Transverse colon (tissue), 4 donors: ENCODE measurements around the gene WDR77. TPM values are rescaled to one million over a fixed set of nuclear protein-coding genes. Genes with fewer than 3 reads are reported as not detected.
A peak's percentile ranks its signal among the peaks of the same experiment; 100 is the strongest.

Experiments
- DNase-seq: peaks from one replicate; pipeline ENCODE4 v3.0.0-alpha.2; 2019
- H3K27ac ChIP-seq, 4 donors: fragments of 200-600 bp; sonication (generic); 2 replicates each; pipeline ENCODE4 v1.5.1; 2016 to 2018; ENCODE audit warnings: inconsistent platforms in 4 of 4
- H3K27me3 ChIP-seq: fragments of 200-600 bp; sonication (generic); 2 replicates; pipeline ENCODE4 v1.5.1; 2017; ENCODE audit warnings: inconsistent platforms
- H3K36me3 ChIP-seq, 4 donors: fragments of 200-600 bp; sonication (generic); 2 replicates each; pipeline ENCODE4 v1.5.1; 2017 to 2019; ENCODE audit warnings: inconsistent platforms in 4 of 4
- H3K4me1 ChIP-seq, 4 donors: fragments of 200-600 bp; sonication (generic); 2 replicates each; pipeline ENCODE4 v1.5.1; 2017 to 2020; ENCODE audit warnings: inconsistent platforms in 4 of 4
- H3K4me3 ChIP-seq, 4 donors: fragments of 200-600 bp; sonication (generic); 1 replicate in 1 of 4; 2 replicates in 3 of 4; pipeline versions ENCODE4 v1.5.1 to v1.6.1; 2017 to 2019; ENCODE audit warnings: inconsistent platforms in 4 of 4
- H3K9me3 ChIP-seq, 2 donors: fragments of 200-600 bp; sonication (generic); 2 replicates each; pipeline ENCODE4 v1.5.1; 2017 to 2019; ENCODE audit warnings: inconsistent platforms in 2 of 2
- CTCF ChIP-seq, 5 experiments: fragments of 200-600 bp in 3 of 5; fragments of 450-650 bp in 2 of 5; sonication (generic) in 3 of 5; IDR thresholded peaks; 1 replicate in 2 of 5; 2 replicates in 3 of 5; pipeline ENCODE4 v1.5.1; 2016 to 2017; ENCODE audit warnings: antibody characterized with exemption in 5 of 5, inconsistent platforms in 3 of 5, mild to moderate bottlenecking in 2 of 5, moderate library complexity in 1 of 5
- EP300 ChIP-seq: sonication (generic); formaldehyde crosslinking; IDR thresholded peaks from one replicate; pipeline ENCODE4 v1.6.1; 2017; ENCODE audit warnings: antibody characterized with exemption, low read depth
- POLR2A ChIP-seq: fragments of 450-650 bp; IDR thresholded peaks from one replicate; pipeline ENCODE4 v1.6.1; 2016; ENCODE audit warnings: antibody characterized with exemption, mild to moderate bottlenecking, moderate library complexity
- POLR2AphosphoS5 ChIP-seq, 3 donors: sonication (generic); formaldehyde crosslinking; IDR thresholded peaks; one replicate each; pipeline ENCODE4 v1.6.1; 2016; ENCODE audit warnings: antibody characterized with exemption in 3 of 3
- WGBS, 2 donors: methylation state at CpG; one replicate each; pipeline ENCODE4 v1.1.5; 2018; ENCODE audit warnings: low coverage in 1 of 2; 5-methylcytosine and 5-hydroxymethylcytosine counted together
- in situ Hi-C, 4 donors: fragments of 200-750 bp; cut with MboI; loops; one replicate each; pipeline versions ENCODE4 v1.15.0 to v1.15.1; 2017; ENCODE audit warnings: low sequenced_read_pairs in 3 of 4, low pct_ligation_motif_present in 1 of 4, low pct_unique_long_range_greater_than_20kb in 1 of 4
- intact Hi-C: fragments of 100-400 bp; cut with DNase I; formaldehyde crosslinking; loops from one replicate; pipeline ENCODE4 v1.15.1; 2023; ENCODE audit warnings: low total_unique reads
- total RNA-seq, 4 donors: library from RNA; depleted of rRNA; stranded (reverse); fragments of >200 nt; gene quantifications; one replicate each; pipeline ENCODE4 v1.1.0, GENCODE V29; 2016

Gene WDR77
- total RNA-seq, 4 donors from 2014 or later: 10.7 to 46.0 (median 21.8) TPM

GRCh38 chr1:111446967-111447892 is 1.8 kb downstream of the WDR77 start:
- H3K4me3 ChIP-seq: peak overlapping the region in 1 of 4 donors; percentile 97
- peaks cover 0 to 26% (median 10%) of the 10 kb centered on the region in 4 donors for H3K36me3 ChIP-seq
- H3K27me3 ChIP-seq: no peaks in the 10 kb centered on the region
- intact Hi-C loops (no loop called here), in situ Hi-C loops (no loop called here)
- no peaks in the 10 kb centered on the region for H3K9me3 ChIP-seq
- peak overlapping the region; percentile 62 to 94 (median 89) for H3K27ac ChIP-seq
- H3K4me1 ChIP-seq: peaks cover 18 to 50% (median 46%) of the 10 kb centered on the region in 4 donors
- no peak for DNase-seq
- TF ChIP-seq POLR2AphosphoS5 (IDR thresholded peaks at IDR 0.05) (no peak), CTCF (IDR thresholded peaks at IDR 0.05) (no peak), EP300 (no peak), POLR2A (no peak)
- 38 to 44% methylated on average over 4 of the region's 4 CpGs for WGBS, 2 donors

- in situ Hi-C loops: no loop called here
- 42 to 77% methylated on average over 4 of the region's 4 CpGs for WGBS, 2 donors
- Histone ChIP-seq H3K36me3 (peaks cover 0 to 31% (median 11%) of the 10 kb centered on the region in 4 donors), H3K9me3 (no peaks in the 10 kb centered on the region), H3K4me1 (peaks cover 13 to 43% (median 40%) of the 10 kb centered on the region in 4 donors), H3K4me3 (no peak overlapping the region), H3K27me3 (no peaks in the 10 kb centered on the region), H3K27ac (peak overlapping the region; percentile 62 to 94 (median 89))
- intact Hi-C loops: no loop called here
- DNase-seq: no peak
- TF ChIP-seq EP300: no peak
- no peak for TF ChIP-seq POLR2A
- TF ChIP-seq POLR2AphosphoS5 (IDR thresholded peaks at IDR 0.05): no peak
- no peak for TF ChIP-seq CTCF (IDR thresholded peaks at IDR 0.05)
Observed at GRCh38 chr1:111446546-111446945, 2.5 kb downstream of the WDR77 start.

- Histone ChIP-seq H3K4me3 (no peak overlapping the region), H3K4me1 (peaks cover 5 to 26% (median 21%) of the 10 kb centered on the region in 4 donors), H3K9me3 (no peaks in the 10 kb centered on the region), H3K27me3 (no peaks in the 10 kb centered on the region), H3K36me3 (peaks cover 0 to 46% (median 20%) of the 10 kb centered on the region in 4 donors), H3K27ac (no peak overlapping the region)
- DNase-seq: no peak
- TF ChIP-seq EP300 (no peak), POLR2AphosphoS5 (IDR thresholded peaks at IDR 0.05) (no peak), POLR2A (no peak), CTCF (IDR thresholded peaks at IDR 0.05) (no peak)
- WGBS, 2 donors: 70 to 72% methylated on average over 2 to 3 of the region's 3 CpGs
- in situ Hi-C loops: no loop called here
- intact Hi-C loops: no loop called here
Observed at GRCh38 chr1:111444031-111444430, 5.0 kb downstream of the WDR77 start.

DNA sequence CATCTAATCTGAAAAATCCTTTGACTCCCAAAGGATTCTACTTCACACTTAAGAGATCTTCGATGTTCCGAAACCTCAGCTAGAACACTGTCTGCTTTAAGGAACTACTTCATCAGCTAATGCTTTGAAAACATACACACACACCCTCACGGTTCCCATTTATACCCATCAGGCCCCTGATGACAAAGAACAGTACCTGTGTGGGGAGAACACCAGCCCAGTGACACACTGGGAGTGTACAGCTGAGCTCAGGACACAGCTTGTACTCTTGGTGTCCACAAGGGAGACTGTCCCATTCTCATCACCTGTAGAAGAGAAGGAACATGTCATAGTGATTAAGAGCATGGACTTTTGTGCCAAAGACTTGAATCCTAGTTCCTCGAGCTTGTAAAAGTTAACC is 6.6 kb downstream of the WDR77 start:
- Histone ChIP-seq H3K4me1 (peaks cover 0 to 16% (median 12%) of the 10 kb centered on the region in 4 donors), H3K4me3 (no peak overlapping the region), H3K27ac (no peak overlapping the region), H3K36me3 (peaks cover 0 to 52% (median 23%) of the 10 kb centered on the region in 4 donors), H3K27me3 (no peaks in the 10 kb centered on the region), H3K9me3 (no peaks in the 10 kb centered on the region)
- TF ChIP-seq EP300 (no peak), POLR2A (no peak), POLR2AphosphoS5 (IDR thresholded peaks at IDR 0.05) (no peak), CTCF (IDR thresholded peaks at IDR 0.05) (no peak)
- in situ Hi-C loops (no loop called here), intact Hi-C loops (no loop called here)
- WGBS, 2 donors: 80 to 90% methylated on average over 1 to 4 of the region's 4 CpGs
- no peak for DNase-seq
